ENCODE results near the gene MEIOC.
"Not testable (repeated sequence)": the region's sequence is repeated elsewhere in the genome, so short reads cannot be mapped to it uniquely, and the experiment has no call there.

MEIOC gene

GRCh38 chr17:44687756-44688155 is 31.5 kb downstream of the MEIOC start:
- DNase-seq (ENCODE audit: low read depth in 2 of 2) = no peak

GRCh38 chr17:44688200-44688599 is 31.9 kb downstream of the MEIOC start:
- no peak overlapping the region for H3K4me3 ChIP-seq (replicated peaks in 1 of 2; ENCODE audit: low read depth in 2 of 2, low read length in 2 of 2)
- no peak for TF ChIP-seq CTCF (IDR thresholded peaks at IDR 0.05; ENCODE audit: low read depth, low read length)
- no peak for DNase-seq (ENCODE audit: low read depth in 2 of 2)

More at GRCh38 chr17:44687756-44688155, 31.5 kb downstream of the MEIOC start:
- no peak overlapping the region for H3K4me3 ChIP-seq (replicated peaks in 1 of 2; ENCODE audit: low read depth in 2 of 2, low read length in 2 of 2)
- no peak for TF ChIP-seq CTCF (IDR thresholded peaks at IDR 0.05; ENCODE audit: low read depth, low read length)

- TF ChIP-seq CTCF (IDR thresholded peaks at IDR 0.05; ENCODE audit: low read depth, low read length) = no peak
- no peak for DNase-seq (ENCODE audit: low read depth in 2 of 2)
- peak overlapping the region; percentile 95 to 99 for H3K4me3 ChIP-seq (replicated peaks in 1 of 2; ENCODE audit: low read depth in 2 of 2, low read length in 2 of 2)
Measured at GRCh38 chr17:44688675-44689476, 32.6 kb downstream of the MEIOC start.

GRCh38 chr17:44689477-44690217 is 33.4 kb downstream of the MEIOC start, which contains the start of gene CCDC43:
CCDC43 (minus strand) TSS chr17:44689776; CDS start chr17:44689753, 23 bp downstream.
- peak within 1 kb of the TSS; percentile 95 to 99 for H3K4me3 ChIP-seq (replicated peaks in 1 of 2; ENCODE audit: low read depth in 2 of 2, low read length in 2 of 2)
- no peak for TF ChIP-seq CTCF (IDR thresholded peaks at IDR 0.05; ENCODE audit: low read depth, low read length)
- peak; percentile 96 to 97 for DNase-seq (ENCODE audit: low read depth in 2 of 2)

GRCh38 chr17:44690746-44691306 is 34.6 kb downstream of the MEIOC start:
- peak; percentile 21 to 30 for DNase-seq (ENCODE audit: low read depth in 2 of 2)
- not testable (repeated sequence) for H3K4me3 ChIP-seq (replicated peaks in 1 of 2; ENCODE audit: low read depth in 2 of 2, low read length in 2 of 2)

GRCh38 chr17:44693609-44694008 is 37.3 kb downstream of the MEIOC start:
- no peak for DNase-seq (ENCODE audit: low read depth in 2 of 2)
- no peak overlapping the region for H3K4me3 ChIP-seq (replicated peaks in 1 of 2; ENCODE audit: low read depth in 2 of 2, low read length in 2 of 2)
- no peak for TF ChIP-seq CTCF (IDR thresholded peaks at IDR 0.05; ENCODE audit: low read depth, low read length)

- DNase-seq (ENCODE audit: low read depth in 2 of 2) = not testable (repeated sequence)
Measured at GRCh38 chr17:44700288-44700687, 44.0 kb downstream of the MEIOC start.

More at GRCh38 chr17:44700288-44700687, 44.0 kb downstream of the MEIOC start:
- H3K4me3 ChIP-seq (replicated peaks in 1 of 2; ENCODE audit: low read depth in 2 of 2, low read length in 2 of 2) = not testable (repeated sequence)
